ENCODE data around the gene CEBPZOS. TPM values are rescaled to one million over a fixed set of nuclear protein-coding genes. Genes with fewer than 3 reads are reported as not detected.

CEBPZOS gene
- total and polyA plus RNA-seq, 2 of the 8 experiments (the other 6 are each of a cell fraction or from before 2014, with no cell fraction given): 27.3 to 43.5 TPM

GRCh38 chr2:37156857-37157714, 39.2 kb upstream of the CEBPZOS start, which contains the start of gene EIF2AK2 (continued):
- TF ChIP-seq RAD21 (IDR thresholded peaks at IDR 0.05 in 1 of 2, conservative IDR thresholded peaks at IDR 0.05 in 1 of 2; ENCODE audit: low read depth in 2 of 2, low read length in 2 of 2) (no peak), CREB1 (IDR thresholded peaks at IDR 0.05) (no peak; the same call in 1 of the 2 replicates), GABPA (IDR thresholded peaks at IDR 0.05; ENCODE audit: borderline replicate concordance, insufficient read depth, low read length) (no peak), USF2 (IDR thresholded peaks at IDR 0.05; ENCODE audit: low read length) (no peak), SP1 (IDR thresholded peaks at IDR 0.05; ENCODE audit: low read depth, low read length) (no peak), HDAC6 (IDR thresholded peaks at IDR 0.05; ENCODE audit: low read depth, low read length) (no peak), ATF3 (IDR thresholded peaks at IDR 0.05; ENCODE audit: insufficient read depth, low read depth, low read length) (no peak), BACH1 (IDR thresholded peaks at IDR 0.05; ENCODE audit: low read length) (no peak), EP300 (IDR thresholded peaks at IDR 0.05; ENCODE audit: borderline replicate concordance in 1 of 2, low read depth in 2 of 2, low read length in 2 of 2) (0 out of 3 replicates have a peak, but pooled peaks of 1 of the 2 experiments have one; percentile 41), ASH2L (IDR thresholded peaks at IDR 0.05; ENCODE audit: low read length) (no peak), CBX5 (IDR thresholded peaks at IDR 0.05; ENCODE audit: low read depth, low read length) (no peak), SIRT6 (IDR thresholded peaks at IDR 0.05; ENCODE audit: low read length) (no peak), TEAD4 (IDR thresholded peaks at IDR 0.05; ENCODE audit: low read depth, low read length) (no peak), RNF2 (IDR thresholded peaks at IDR 0.05; ENCODE audit: borderline replicate concordance, low read depth, low read length, missing control alignments, poor library complexity, severe bottlenecking) (no peak), GTF2F1 (IDR thresholded peaks at IDR 0.05; ENCODE audit: borderline replicate concordance, low read depth, low read length) (no peak), POU5F1 (IDR thresholded peaks at IDR 0.05; ENCODE audit: low read depth, low read length) (no peak), EZH2 (IDR thresholded peaks at IDR 0.05; ENCODE audit: low read depth, low read length, severe bottlenecking) (no peak), SIX5 (IDR thresholded peaks at IDR 0.05; ENCODE audit: low read depth, low read length) (no peak), SP2 (IDR thresholded peaks at IDR 0.05; ENCODE audit: low read length) (no peak), PHF8 (conservative IDR thresholded peaks at IDR 0.05; ENCODE audit: low read depth, low read length) (no peak; the same call in none of the 2 replicates), KDM5A (IDR thresholded peaks at IDR 0.05; ENCODE audit: low read length) (no peak), MAX (IDR thresholded peaks at IDR 0.05) (peak; percentile 89)

Data from H1 (cell line).